Fibroblast of skin of right quadriceps (primary cell): ENCODE data around the gene CCSER1.

Experiments
- DNase-seq: peaks from one replicate; pipeline ENCODE4 v3.0.0-alpha.2; 2013

CCSER1 gene

GRCh38 chr4:90982813-90983212 lies 855.6 kb downstream of the CCSER1 start:
- no peak for DNase-seq

GRCh38 chr4:90990284-90990683 lies 863.1 kb downstream of the CCSER1 start:
- DNase-seq, result no peak

GRCh38 chr4:90992213-90992612 lies 865.0 kb downstream of the CCSER1 start:
- DNase-seq, result no peak

- peak; percentile 15 for DNase-seq
Measured at GRCh38 chr4:90994851-90995574, 867.8 kb downstream of the CCSER1 start.

GRCh38 chr4:90995996-90996395 lies 868.8 kb downstream of the CCSER1 start:
- DNase-seq, result no peak

- DNase-seq, result no peak
Measured at GRCh38 chr4:90996813-90997212, 869.6 kb downstream of the CCSER1 start.

- DNase-seq, result no peak
Measured at GRCh38 chr4:91015861-91016260, 888.7 kb downstream of the CCSER1 start.

- no peak for DNase-seq
Measured at GRCh38 chr4:91019513-91019912, 892.3 kb downstream of the CCSER1 start.

- no peak for DNase-seq
Measured at GRCh38 chr4:91025241-91026148, 898.3 kb downstream of the CCSER1 start.

GRCh38 chr4:91028228-91028627 lies 901.0 kb downstream of the CCSER1 start:
- DNase-seq, result no peak

- DNase-seq, result no peak
Measured at GRCh38 chr4:91031761-91032160, 904.6 kb downstream of the CCSER1 start.

GRCh38 chr4:91032725-91033445 lies 905.7 kb downstream of the CCSER1 start:
- no peak for DNase-seq

GRCh38 chr4:91035276-91035675 lies 908.1 kb downstream of the CCSER1 start:
- peak; percentile 10 for DNase-seq

- no peak for DNase-seq
Measured at GRCh38 chr4:91037951-91038350, 910.8 kb downstream of the CCSER1 start.

- no peak for DNase-seq
Measured at GRCh38 chr4:91057871-91058270, 930.7 kb downstream of the CCSER1 start.

- peak; percentile 58 for DNase-seq
Measured at GRCh38 chr4:91058345-91058744, 931.2 kb downstream of the CCSER1 start.

- peak; percentile 76 for DNase-seq
Measured at GRCh38 chr4:91064157-91064853, 937.1 kb downstream of the CCSER1 start.

GRCh38 chr4:91065117-91065516 lies 937.9 kb downstream of the CCSER1 start:
- DNase-seq, result no peak

- no peak for DNase-seq
Measured at GRCh38 chr4:91070736-91071135, 943.5 kb downstream of the CCSER1 start.

GRCh38 chr4:91076147-91076546 lies 949.0 kb downstream of the CCSER1 start:
- DNase-seq, result no peak

GRCh38 chr4:91085961-91086360 lies 958.8 kb downstream of the CCSER1 start:
- DNase-seq, result no peak

- no peak for DNase-seq
Measured at GRCh38 chr4:91087743-91088142, 960.5 kb downstream of the CCSER1 start.

GRCh38 chr4:91089178-91089577 lies 962.0 kb downstream of the CCSER1 start:
- no peak for DNase-seq
